Renal cortex interstitium (tissue), 11 donors: ENCODE measurements around the gene SLC25A25. TPM values are rescaled to one million over a fixed set of nuclear protein-coding genes. Genes with fewer than 3 reads are reported as not detected.
"Not testable (repeated sequence)": the region's sequence is repeated elsewhere in the genome, so short reads cannot be mapped to it uniquely, and the experiment has no call there.

ENCODE experiments used
- DNase-seq, 11 donors: peaks; one replicate each; pipeline ENCODE4 v3.0.0-alpha.2; 2013; ENCODE audit warnings: low read depth in 9 of 11, low spot score in 4 of 11; ENCODE audit errors: extremely low read depth in 1 of 11
- polyA plus RNA-seq, 3 donors: library from polyadenylated mRNA; unstranded; fragments of 120-200 nt; gene quantifications; one replicate each; pipeline ENCODE4 v1.2.1, GENCODE V29; 2013; ENCODE audit not compliant: insufficient read length in 3 of 3

Gene SLC25A25
- polyA plus RNA-seq, 3 donors, result 13.0 to 14.9 (median 13.2) TPM

GRCh38 chr9:128065907-128066712 lies 1.9 kb upstream of the SLC25A25 start:
- no peak for DNase-seq

- peak; percentile 96 to 99 (median 98) for DNase-seq
These were observed 1.1 kb upstream of the SLC25A25 start, which contains the start of gene NAIF1 for GRCh38 chr9:128066713-128067644. Gene NAIF1 (minus strand): TSS chr9:128067320. CDS start chr9:128067101, 219 bp downstream.

- no peak for DNase-seq
These were observed 564 bp downstream of the SLC25A25 start for GRCh38 chr9:128068386-128069205.

- no peak for DNase-seq
These were observed 2.8 kb downstream of the SLC25A25 start for GRCh38 chr9:128070874-128071273.

GRCh38 chr9:128071475-128071874 lies 3.4 kb downstream of the SLC25A25 start:
- DNase-seq, result not testable (repeated sequence)

GRCh38 chr9:128072144-128073021 lies 4.4 kb downstream of the SLC25A25 start:
- DNase-seq, result peak in 2 of 11 donors; percentile 60 to 63

- DNase-seq, result no peak
These were observed 5.3 kb downstream of the SLC25A25 start for GRCh38 chr9:128073253-128073886.

- DNase-seq, result no peak
These were observed 9.9 kb downstream of the SLC25A25 start for GRCh38 chr9:128077847-128078503.

- no peak for DNase-seq
These were observed 10.7 kb downstream of the SLC25A25 start for GRCh38 chr9:128078504-128079434.

GRCh38 chr9:128080206-128080605 lies 12.2 kb downstream of the SLC25A25 start:
- no peak for DNase-seq

GRCh38 chr9:128081056-128081455 lies 13.0 kb downstream of the SLC25A25 start:
- peak in 5 of 11 donors; percentile 76 to 84 (median 83) for DNase-seq

- no peak for DNase-seq
These were observed 14.1 kb downstream of the SLC25A25 start for GRCh38 chr9:128082151-128082550.

GRCh38 chr9:128084746-128085145 lies 16.7 kb downstream of the SLC25A25 start:
- DNase-seq, result no peak

- no peak for DNase-seq
These were observed 17.9 kb downstream of the SLC25A25 start for GRCh38 chr9:128085943-128086342.

- DNase-seq, result no peak
These were observed 19.2 kb downstream of the SLC25A25 start for GRCh38 chr9:128087262-128087661.
